ENCODE data around the gene PAFAH1B1. TPM values are rescaled to one million over a fixed set of nuclear protein-coding genes. Genes with fewer than 3 reads are reported as not detected.
"Not testable (repeated sequence)": the region's sequence is repeated elsewhere in the genome, so short reads cannot be mapped to it uniquely, and the experiment has no call there.

PAFAH1B1 gene
- total RNA-seq, 4 donors from 2014 or later: 33.4 to 91.6 (median 78.8) TPM

DNA sequence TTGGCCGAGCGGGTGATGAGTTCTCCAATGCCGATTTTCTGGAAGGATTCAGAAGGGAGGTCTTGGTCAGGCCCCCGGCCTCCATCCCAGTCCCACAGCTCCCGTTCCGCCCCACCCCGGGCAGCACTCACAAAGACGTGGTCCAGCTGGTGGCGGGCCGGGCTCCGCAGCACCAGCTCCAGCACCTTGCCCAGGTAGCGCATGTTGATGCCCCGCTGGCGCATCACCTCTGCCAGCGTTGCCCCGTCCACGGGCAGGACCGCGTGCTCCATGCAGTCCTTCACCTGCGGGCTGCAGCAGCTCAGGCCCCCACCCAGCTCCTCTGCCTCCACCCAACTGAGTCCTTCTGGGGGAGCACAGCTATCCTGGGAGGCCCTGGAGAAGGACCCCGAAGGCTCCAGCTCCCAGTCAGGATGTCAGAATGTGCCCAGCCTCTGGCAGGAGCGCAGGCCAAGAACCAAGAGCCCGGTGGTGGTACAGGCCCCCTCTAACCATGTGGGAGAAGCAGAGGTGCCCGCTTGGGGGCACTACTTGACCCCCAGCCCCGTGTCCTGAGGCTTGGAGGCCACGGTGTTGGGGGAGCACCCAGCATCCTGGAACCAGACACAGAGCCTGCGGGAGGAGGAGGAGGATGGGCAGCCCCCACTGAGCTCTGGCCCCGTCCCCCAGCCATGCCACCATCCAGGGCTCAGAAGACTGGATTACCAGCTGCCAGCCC lies 101.9 kb downstream of the PAFAH1B1 start:
- Histone ChIP-seq H3K4me3 (no peak overlapping the region), H3K4me1 (peaks cover 0 to 13% (median 0%) of the 10 kb centered on the region in 3 donors), H3K9me3 (no peaks in the 10 kb centered on the region), H3K27me3 (no peaks in the 10 kb centered on the region), H3K36me3 (peaks cover 62 to 100% (median 64%) of the 10 kb centered on the region in 3 donors), H3K27ac (no peak overlapping the region)
- TF ChIP-seq, protein P1, sequence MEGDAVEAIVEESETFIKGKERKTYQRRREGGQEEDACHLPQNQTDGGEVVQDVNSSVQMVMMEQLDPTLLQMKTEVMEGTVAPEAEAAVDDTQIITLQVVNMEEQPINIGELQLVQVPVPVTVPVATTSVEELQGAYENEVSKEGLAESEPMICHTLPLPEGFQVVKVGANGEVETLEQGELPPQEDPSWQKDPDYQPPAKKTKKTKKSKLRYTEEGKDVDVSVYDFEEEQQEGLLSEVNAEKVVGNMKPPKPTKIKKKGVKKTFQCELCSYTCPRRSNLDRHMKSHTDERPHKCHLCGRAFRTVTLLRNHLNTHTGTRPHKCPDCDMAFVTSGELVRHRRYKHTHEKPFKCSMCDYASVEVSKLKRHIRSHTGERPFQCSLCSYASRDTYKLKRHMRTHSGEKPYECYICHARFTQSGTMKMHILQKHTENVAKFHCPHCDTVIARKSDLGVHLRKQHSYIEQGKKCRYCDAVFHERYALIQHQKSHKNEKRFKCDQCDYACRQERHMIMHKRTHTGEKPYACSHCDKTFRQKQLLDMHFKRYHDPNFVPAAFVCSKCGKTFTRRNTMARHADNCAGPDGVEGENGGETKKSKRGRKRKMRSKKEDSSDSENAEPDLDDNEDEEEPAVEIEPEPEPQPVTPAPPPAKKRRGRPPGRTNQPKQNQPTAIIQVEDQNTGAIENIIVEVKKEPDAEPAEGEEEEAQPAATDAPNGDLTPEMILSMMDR (IDR thresholded peaks at IDR 0.05): no peak
- TF ChIP-seq POLR2A (IDR thresholded peaks at IDR 0.05): no peak
- 96% methylated on average over 8 of the region's 28 CpGs; no CpG with 5 or more reads in 1 of the 2 donors for WGBS, 2 donors
- no peak for DNase-seq
- intact Hi-C loops (cut with DNase I): no loop called here

DNA sequence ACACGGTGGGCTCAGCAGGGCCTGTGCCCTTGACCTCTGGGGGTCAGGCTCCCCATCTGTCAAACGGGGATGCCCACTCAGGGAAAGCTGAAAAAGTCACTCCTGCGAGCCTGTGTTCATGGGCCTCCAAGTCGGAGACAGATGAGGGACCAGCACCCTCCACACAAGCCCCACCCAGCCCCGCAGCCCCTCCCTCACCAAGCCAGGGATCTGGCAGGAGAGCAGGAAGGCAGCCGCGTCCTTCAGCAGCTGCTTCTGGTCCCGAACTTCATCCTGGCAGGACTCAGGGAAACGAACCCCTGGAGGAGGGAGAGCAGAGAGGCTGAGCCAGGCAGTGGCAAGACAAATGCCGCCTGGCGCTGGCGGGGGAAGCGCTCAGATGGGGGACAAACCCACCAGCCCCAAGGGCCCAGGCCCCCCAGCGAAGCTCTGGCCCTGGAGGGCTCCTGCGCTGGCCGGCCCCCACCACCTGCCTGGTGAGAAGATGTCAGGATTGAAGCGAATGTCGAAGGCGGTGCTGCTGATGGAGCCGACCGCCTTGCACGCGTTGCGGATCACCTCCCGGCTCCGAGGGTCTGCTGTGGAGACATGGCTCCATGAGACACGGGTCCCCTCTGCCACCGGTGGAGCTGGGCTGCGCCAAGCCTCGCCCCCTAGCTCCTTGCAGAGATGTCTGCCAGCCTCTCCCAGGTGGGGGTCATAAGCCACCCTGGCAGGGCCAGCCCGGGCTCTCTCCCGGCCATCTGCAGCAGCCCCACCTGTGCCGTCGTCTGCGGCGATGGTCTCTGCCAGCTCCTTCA lies 102.7 kb downstream of the PAFAH1B1 start:
- intact Hi-C loops (cut with DNase I): no loop called here
- Histone ChIP-seq H3K27ac (no peak overlapping the region), H3K9me3 (no peaks in the 10 kb centered on the region), H3K4me1 (peaks cover 0 to 13% (median 0%) of the 10 kb centered on the region in 3 donors), H3K36me3 (peaks cover 65 to 100% (median 66%) of the 10 kb centered on the region in 3 donors), H3K27me3 (no peaks in the 10 kb centered on the region), H3K4me3 (no peak overlapping the region)
- no peak for TF ChIP-seq POLR2A (IDR thresholded peaks at IDR 0.05)
- TF ChIP-seq, protein P1 (IDR thresholded peaks at IDR 0.05): no peak
- no peak for DNase-seq
- 94% methylated on average over 19 to 20 of the region's 36 CpGs for WGBS, 2 donors

DNA sequence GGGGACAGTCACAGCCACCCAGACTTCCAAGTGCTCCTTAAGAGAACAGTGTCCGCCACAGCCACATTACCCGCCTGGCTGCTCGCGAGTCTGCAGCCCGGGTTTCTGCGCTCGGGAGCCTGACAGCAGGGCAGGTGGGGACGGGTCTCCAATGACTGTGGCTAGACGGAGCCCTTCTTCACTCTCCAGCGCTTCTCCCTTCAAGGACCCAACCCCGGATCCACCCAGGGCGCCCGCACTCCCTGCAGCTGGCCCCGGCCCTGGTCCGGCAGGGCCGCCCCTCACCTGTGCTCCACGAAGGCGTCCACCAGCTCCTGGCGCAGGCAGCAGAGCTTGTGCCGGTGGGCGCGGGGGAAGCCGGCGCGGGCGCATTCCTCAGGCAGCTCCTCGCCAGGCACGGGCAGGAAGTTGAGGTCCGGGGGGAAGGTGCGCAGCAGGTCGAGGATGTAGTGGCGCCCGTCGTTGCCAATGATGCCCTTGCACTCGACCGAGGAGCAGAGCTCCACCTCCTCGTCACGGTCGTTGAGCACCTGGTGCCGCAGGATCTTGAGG lies 104.2 kb downstream of the PAFAH1B1 start:
- intact Hi-C loops (cut with DNase I): no loop called here
- DNase-seq: no peak
- Histone ChIP-seq H3K4me3 (no peak overlapping the region), H3K27me3 (no peaks in the 10 kb centered on the region), H3K9me3 (no peaks in the 10 kb centered on the region), H3K4me1 (peaks cover 0 to 13% (median 0%) of the 10 kb centered on the region in 3 donors), H3K27ac (no peak overlapping the region), H3K36me3 (peaks cover 67 to 100% (median 68%) of the 10 kb centered on the region in 3 donors)
- TF ChIP-seq, protein P1 (IDR thresholded peaks at IDR 0.05): no peak
- TF ChIP-seq POLR2A (IDR thresholded peaks at IDR 0.05): no peak
- WGBS, 2 donors: 100% methylated on average over 1 of the region's 40 CpGs; no CpG with 5 or more reads in 1 of the 2 donors

DNA sequence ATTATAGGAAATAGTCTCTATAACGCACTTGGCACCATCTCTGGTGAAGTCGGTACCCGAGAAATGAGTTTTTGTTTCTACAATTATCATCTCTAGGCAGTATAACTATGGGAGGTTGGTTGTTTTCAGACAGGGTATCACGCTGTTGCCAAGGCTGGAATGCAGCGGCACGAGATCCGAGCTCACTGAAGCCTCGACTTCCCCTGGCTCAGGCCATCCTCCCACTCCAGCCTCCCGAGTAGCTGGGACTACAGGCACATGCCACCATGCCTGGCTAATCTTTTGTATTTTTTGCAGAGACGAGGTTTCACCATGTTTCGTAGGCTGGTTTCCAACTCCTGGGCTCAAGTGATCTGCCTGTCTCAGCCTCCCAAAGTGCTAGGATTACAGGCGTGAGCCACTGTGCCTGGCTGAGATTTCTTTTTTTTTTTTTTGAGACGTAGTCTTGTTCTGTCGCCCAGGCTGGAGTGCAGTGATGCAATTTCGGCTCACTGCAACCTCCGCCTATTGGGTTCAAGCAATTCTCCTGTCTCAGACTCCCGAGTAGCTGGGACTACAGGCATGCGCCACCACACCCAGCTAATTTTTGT lies 105.9 kb downstream of the PAFAH1B1 start:
- H3K27me3 ChIP-seq; H3K27ac ChIP-seq; DNase-seq; intact Hi-C loops (cut with DNase I); H3K9me3 ChIP-seq; H3K4me3 ChIP-seq; H3K4me1 ChIP-seq: not testable (repeated sequence)
- peaks cover 65 to 100% (median 65%) of the 10 kb centered on the region in 3 donors for H3K36me3 ChIP-seq
- WGBS, 2 donors: 84 to 88% methylated on average over 13 to 18 of the region's 18 CpGs

DNA sequence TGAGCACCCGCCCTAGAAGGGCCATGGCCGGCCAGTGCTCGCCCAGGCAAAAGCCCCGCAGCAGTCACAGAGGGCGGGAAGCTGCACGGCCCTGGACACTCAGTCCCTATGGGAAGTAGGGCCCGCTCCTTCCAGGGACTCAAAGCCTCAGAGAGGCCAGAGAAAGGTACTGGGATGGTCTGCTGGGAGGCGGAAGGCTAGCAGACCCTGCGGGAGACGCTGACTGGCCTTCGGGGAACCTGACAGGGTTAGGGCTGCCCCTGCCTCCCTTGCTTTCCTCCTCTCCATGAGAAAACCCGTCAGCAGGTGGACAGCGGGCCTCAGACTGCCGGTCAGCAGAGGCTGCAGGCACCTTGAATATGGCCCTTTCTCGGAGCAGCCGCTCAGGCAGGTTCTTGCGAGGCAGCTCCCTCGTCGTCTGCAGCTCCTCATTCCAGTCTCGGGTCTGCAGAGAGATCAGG lies 106.6 kb downstream of the PAFAH1B1 start:
- H3K36me3 ChIP-seq: peaks cover 58 to 100% (median 65%) of the 10 kb centered on the region in 3 donors
- intact Hi-C loops (cut with DNase I): no loop called here
- WGBS, 2 donors: 70 to 97% methylated on average over 6 to 10 of the region's 20 CpGs
- no peak for DNase-seq
- no peak overlapping the region for H3K4me3 ChIP-seq
- no peak overlapping the region for H3K27ac ChIP-seq
- H3K27me3 ChIP-seq: no peaks in the 10 kb centered on the region
- H3K9me3 ChIP-seq: no peaks in the 10 kb centered on the region
- H3K4me1 ChIP-seq: peaks cover 0 to 7% (median 0%) of the 10 kb centered on the region in 3 donors
- TF ChIP-seq, protein P1 (IDR thresholded peaks at IDR 0.05): no peak
- no peak for TF ChIP-seq POLR2A (IDR thresholded peaks at IDR 0.05)

All from esophagus squamous epithelium (tissue), 5 donors.